Measurements from ENCODE around the gene TAS1R3.

- TF ChIP-seq CTCF (IDR thresholded peaks at IDR 0.05; ENCODE audit: low read length), result no peak
- TF ChIP-seq EZH2 (optimal IDR thresholded peaks at IDR 0.05; ENCODE audit: low read depth, low read length), result no peak
Measured at GRCh38 chr1:1314678-1315335, 16.3 kb upstream of the TAS1R3 start.

Measured in MM.1S (cell line).